H1 (cell line): Measurements from ENCODE around the gene LRRC9. TPM values are rescaled to one million over a fixed set of nuclear protein-coding genes. Genes with fewer than 3 reads are reported as not detected.

Source experiments
- CTCF ChIA-PET: fragments of 300-600 bp; sonication (Branson Sonifier 250); formaldehyde crosslinking; loops from one replicate; lab custom pipeline; 2021; ENCODE audit not compliant: partially characterized antibody; lab: Charles Lee
- POLR2A ChIA-PET: fragments of 300-600 bp; sonication (Branson Sonifier 250); formaldehyde crosslinking; loops from one replicate; lab custom pipeline; 2021; ENCODE audit warnings: inconsistent platforms; ENCODE audit not compliant: partially characterized antibody; lab: Charles Lee
- DNase-seq, 2 experiments: peaks; one replicate each; pipeline versions ENCODE4 v3.0.0 to v3.0.0-alpha.2; 2010 to 2022; ENCODE audit warnings: low spot score in 2 of 2, low read depth in 1 of 2, mixed read lengths in 1 of 2
- FAIRE-seq: peaks from 2 replicates; lab custom pipeline; 2011; peaks lifted over from hg19 to GRCh38; lab: Jason Lieb, UNC
- H2AFZ ChIP-seq: 2 replicates; pipeline ENCODE4 v1.8.1; 2012; ENCODE audit warnings: low read length, inconsistent platforms
- H2AK5ac ChIP-seq: 2 replicates; pipeline ENCODE4 v1.6.1; 2013; ENCODE audit warnings: low read depth, low read length
- H2BK120ac ChIP-seq: replicated peaks from 2 replicates; pipeline ENCODE3; 2013; ENCODE audit warnings: low read depth, low read length, inconsistent platforms
- H2BK12ac ChIP-seq: 2 replicates; pipeline ENCODE4 v1.6.1; 2013; ENCODE audit warnings: low read depth, low read length
- H2BK15ac ChIP-seq: 2 replicates; pipeline ENCODE4 v1.6.1; 2013; ENCODE audit warnings: low read length
- H2BK20ac ChIP-seq: 2 replicates; pipeline ENCODE4 v1.6.1; 2013; ENCODE audit warnings: low read length
- H2BK5ac ChIP-seq: 2 replicates; pipeline ENCODE4 v1.6.1; 2013; ENCODE audit warnings: low read depth, low read length
- H3K14ac ChIP-seq: 2 replicates; pipeline ENCODE4 v1.6.1; 2013; ENCODE audit warnings: inconsistent platforms; ENCODE audit not compliant: insufficient read length
- H3K18ac ChIP-seq: 2 replicates; pipeline ENCODE4 v1.6.1; 2013; ENCODE audit warnings: low read length; ENCODE audit errors: extremely low read depth
- H3K23ac ChIP-seq: 2 replicates; pipeline ENCODE4 v1.6.1; 2013; ENCODE audit warnings: inconsistent platforms; ENCODE audit not compliant: insufficient read length
- H3K23me2 ChIP-seq: 2 replicates; pipeline ENCODE4 v1.6.1; 2013; ENCODE audit warnings: low read depth, low read length
- H3K27ac ChIP-seq: 2 replicates; pipeline ENCODE4 v1.6.1; 2011; ENCODE audit warnings: low read depth, low read length, inconsistent platforms
- H3K27me3 ChIP-seq, 4 experiments: replicated peaks in 1 of 4; 1 replicate in 1 of 4; 2 replicates in 3 of 4; pipeline versions ENCODE4 v1.6.1 to v1.8.1; 2011 to 2013; ENCODE audit warnings: low read length in 3 of 4, mild to moderate bottlenecking in 3 of 4, inconsistent platforms in 2 of 4, mixed read lengths in 2 of 4, moderate library complexity in 1 of 4; ENCODE audit not compliant: control insufficient read depth in 3 of 4, insufficient read depth in 3 of 4; ENCODE audit errors: extremely low read depth in 1 of 4
- H3K36me3 ChIP-seq, 4 experiments: 2 replicates each; pipeline versions ENCODE4 v1.6.1 to v1.8.1; 2011 to 2013; ENCODE audit warnings: mild to moderate bottlenecking in 4 of 4, low read length in 3 of 4, moderate library complexity in 2 of 4, control low read depth in 1 of 4, inconsistent platforms in 1 of 4; ENCODE audit not compliant: insufficient read depth in 4 of 4, control insufficient read depth in 2 of 4
- H3K4ac ChIP-seq: replicated peaks from 2 replicates; pipeline ENCODE3; 2013; ENCODE audit warnings: low read length, low read depth, mixed read lengths, inconsistent platforms; ENCODE audit not compliant: insufficient read length
- H3K4me1 ChIP-seq, 4 experiments: replicated peaks in 1 of 4; 1 replicate in 1 of 4; 2 replicates in 3 of 4; pipeline versions ENCODE4 v1.6.1 to v1.8.1; 2011 to 2013; ENCODE audit warnings: low read length in 3 of 4, inconsistent platforms in 2 of 4, mixed read lengths in 1 of 4; ENCODE audit not compliant: insufficient read depth in 4 of 4, control insufficient read depth in 3 of 4
- H3K4me2 ChIP-seq, 2 experiments: 2 replicates each; pipeline versions ENCODE4 v1.6.1 to v1.8.1; 2011 to 2013; ENCODE audit warnings: low read depth in 2 of 2, low read length in 2 of 2, control low read depth in 1 of 2, inconsistent platforms in 1 of 2, mild to moderate bottlenecking in 1 of 2; ENCODE audit not compliant: insufficient read depth in 1 of 2
- H3K4me3 ChIP-seq, 4 experiments: fragments of 200-600, 300-600 bp in 1 of 4; sonication (generic), shearing (Covaris generic), sonication (Bioruptor Twin) in 1 of 4; 2 replicates each; pipeline versions ENCODE4 v1.5.1 to v1.8.1; 2011 to 2016; ENCODE audit warnings: low read length in 4 of 4, low read depth in 3 of 4, control low read depth in 2 of 4, inconsistent platforms in 2 of 4, mild to moderate bottlenecking in 2 of 4, mixed read lengths in 1 of 4, moderate library complexity in 1 of 4; ENCODE audit not compliant: insufficient read depth in 2 of 4; ENCODE audit errors: extremely low read depth in 1 of 4
- H3K56ac ChIP-seq: replicated peaks from 2 replicates; pipeline ENCODE3; 2013; ENCODE audit warnings: low read depth, mild to moderate bottlenecking, mixed read lengths, low read length, inconsistent platforms; ENCODE audit not compliant: insufficient read length
- H3K79me1 ChIP-seq: 2 replicates; pipeline ENCODE4 v1.6.1; 2013; ENCODE audit warnings: low read depth, low read length, control low read depth
- H3K79me2 ChIP-seq, 2 experiments: 2 replicates each; pipeline versions ENCODE4 v1.6.1 to v1.8.1; 2012 to 2013; ENCODE audit warnings: low read length in 2 of 2, mild to moderate bottlenecking in 2 of 2, inconsistent platforms in 1 of 2; ENCODE audit not compliant: insufficient read depth in 2 of 2, control insufficient read depth in 1 of 2
- H3K9ac ChIP-seq, 4 experiments: replicated peaks in 1 of 4; 1 replicate in 1 of 4; 2 replicates in 3 of 4; pipeline versions ENCODE4 v1.6.1 to v1.8.1; 2011 to 2013; ENCODE audit warnings: low read depth in 3 of 4, low read length in 3 of 4, control low read depth in 2 of 4, mild to moderate bottlenecking in 2 of 4, moderate library complexity in 2 of 4, inconsistent platforms in 1 of 4; ENCODE audit errors: extremely low read depth in 1 of 4
- H3K9me3 ChIP-seq, 2 experiments: 2 replicates each; pipeline versions ENCODE4 v1.6.1 to v1.8.1; 2012 to 2013; ENCODE audit warnings: mild to moderate bottlenecking in 2 of 2, moderate library complexity in 2 of 2, control low read depth in 1 of 2, inconsistent platforms in 1 of 2, low read depth in 1 of 2, low read length in 1 of 2, mixed read lengths in 1 of 2; ENCODE audit not compliant: insufficient read depth in 2 of 2
- H4K20me1 ChIP-seq, 2 experiments: replicated peaks in 1 of 2; 2 replicates each; pipeline versions ENCODE3 to v1.8.1; 2011 to 2013; ENCODE audit warnings: inconsistent platforms in 2 of 2, low read length in 2 of 2, mild to moderate bottlenecking in 1 of 2; ENCODE audit not compliant: insufficient read depth in 2 of 2, control insufficient read depth in 1 of 2
- H4K5ac ChIP-seq: 2 replicates; pipeline ENCODE4 v1.6.1; 2013; ENCODE audit warnings: low read length, low read depth, mixed read lengths, inconsistent platforms; ENCODE audit not compliant: insufficient read length
- H4K8ac ChIP-seq: 2 replicates; pipeline ENCODE4 v1.8.0; 2013; ENCODE audit warnings: mild to moderate bottlenecking, moderate library complexity, low read length, inconsistent platforms; ENCODE audit not compliant: insufficient read depth; ENCODE audit errors: extremely low read depth
- H4K91ac ChIP-seq: replicated peaks from 2 replicates; pipeline ENCODE3; 2013; ENCODE audit warnings: low read length, mixed read lengths, inconsistent platforms; ENCODE audit not compliant: insufficient read length
- BACH1 ChIP-seq: IDR thresholded peaks from 2 replicates; pipeline ENCODE4 v1.6.1; 2012; ENCODE audit warnings: low read length, improper control_type of control experiment
- EZH2 ChIP-seq: fragments of 200-600 bp; sonication (generic); IDR thresholded peaks from 2 replicates; pipeline ENCODE4 v1.7.1; 2012; ENCODE audit warnings: low read depth, mild to moderate bottlenecking, moderate library complexity, low read length, inconsistent platforms; ENCODE audit not compliant: severe bottlenecking
- RFX5 ChIP-seq: IDR thresholded peaks from 2 replicates; pipeline ENCODE4 v1.6.1; 2011; ENCODE audit warnings: low read depth, low read length, improper control_type of control experiment, borderline replicate concordance
- SUZ12 ChIP-seq: fragments of 200-600 bp; sonication (generic); IDR thresholded peaks from 2 replicates; pipeline ENCODE4 v1.6.1; 2012; ENCODE audit warnings: mild to moderate bottlenecking, inconsistent platforms, low read length, moderate library complexity, mixed read lengths
- WGBS, 2 experiments: shearing (Covaris generic) in 1 of 2; methylation state at CpG; one replicate each; pipeline versions ENCODE4 v1.1.6 to v1.1.7; 2013 to 2015; ENCODE audit warnings: low lambda C conversion rate in 2 of 2, mixed read lengths in 2 of 2, inconsistent platforms in 1 of 2, low coverage in 1 of 2, missing lambda C conversion rate in 1 of 2; ENCODE audit not compliant: insufficient replicate concordance in 2 of 2, insufficient coverage in 1 of 2, insufficient read length in 1 of 2; ENCODE audit errors: extremely low coverage in 1 of 2, missing lambda C conversion rate in 1 of 2; 5-methylcytosine and 5-hydroxymethylcytosine counted together
- polyA plus RNA-seq, 7 experiments: library from polyadenylated mRNA; depleted of rRNA in 3 of 7; stranded (reverse) in 5 of 7; unstranded in 2 of 7; fragments of >200 nt in 5 of 7; fragments of 200-250 nt in 2 of 7; gene quantifications; 1 replicate in 5 of 7; 2 replicates in 1 of 7; 4 replicates in 1 of 7; pipeline versions ENCODE4 v1.2.1 to v1.2.3, GENCODE V29; 2011 to 2013; ENCODE audit warnings: missing spikeins in 2 of 7, mixed read lengths in 2 of 7
- total RNA-seq: library from RNA; stranded (reverse); fragmentation: NEBNext Ultra II Directional; extraction: Animal tissue kit (Norgen Biotek cat#: 25700); gene quantifications from 2 replicates; pipeline ENCODE4 v1.2.1, GENCODE V29; 2021

Gene LRRC9
- total and polyA plus RNA-seq, 2 of the 8 experiments (the other 6 are each of a cell fraction or from before 2014, with no cell fraction given) = 0.12 to 0.84 TPM

DNA sequence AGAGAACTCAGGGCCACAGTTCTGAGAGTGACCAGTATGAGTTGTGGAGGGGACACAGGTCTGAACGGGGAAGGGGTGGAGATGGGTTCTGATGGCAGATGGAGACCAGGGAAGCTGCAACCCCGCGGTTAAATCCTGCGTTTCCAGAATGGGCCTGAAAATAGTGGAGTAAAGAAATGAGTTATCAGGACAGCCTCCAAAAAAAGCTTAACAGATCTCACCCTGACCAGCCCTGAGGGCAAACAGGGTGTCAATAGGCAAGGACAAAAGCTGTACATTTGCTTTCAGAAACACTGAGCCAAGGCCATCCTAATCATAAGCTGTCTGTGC, 48.8 kb upstream of the LRRC9 start:
- Histone ChIP-seq H3K56ac (no peak overlapping the region), H3K4ac (no peak overlapping the region), H3K4me1 (peaks cover 0 to 9% (median 2%) of the 10 kb centered on the region in 4 experiments; a peak in 3 of 7 replicates), H3K23me2 (peaks cover 8% of the 10 kb centered on the region; the same call in 1 of the 2 replicates), H2AK5ac (no peak overlapping the region), H3K18ac (no peak overlapping the region), H3K14ac (no peak overlapping the region), H4K20me1 (peaks cover 0 to 2% of the 10 kb centered on the region in 2 experiments), H2BK5ac (no peak overlapping the region), H3K79me2 (no peaks in the 10 kb centered on the region), H4K5ac (no peak overlapping the region), H4K91ac (no peak overlapping the region), H3K27ac (no peak overlapping the region), H3K27me3 (peaks cover 2 to 34% (median 28%) of the 10 kb centered on the region in 4 experiments), H2BK12ac (no peak overlapping the region), H3K23ac (no peak overlapping the region), H3K79me1 (no peaks in the 10 kb centered on the region), H3K4me3 (peak overlapping the region; percentile 46 to 64 (median 57); a peak in 7 of 8 replicates), H3K9ac (peak overlapping the region in 1 of 4 experiments; percentile 50; a peak in 1 of 7 replicates), H2BK15ac (no peak overlapping the region), H4K8ac (no peak overlapping the region), H2BK20ac (no peak overlapping the region), H2BK120ac (no peak overlapping the region), H3K4me2 (peak overlapping the region; percentile 89 to 93), H3K9me3 (no peaks in the 10 kb centered on the region), H3K36me3 (no peaks in the 10 kb centered on the region), H2AFZ (peak overlapping the region; percentile 99)
- WGBS, 2 experiments = 13% methylated on average over 4 of the region's 4 CpGs; no CpG with 5 or more reads in 1 of the 2 experiments
- DNase-seq (no peak), FAIRE-seq (no peak)
- POLR2A ChIA-PET = interaction anchor here (1.3 kb wide), 1 partner anchor 11 kb away, joined by 3 read pairs; no protein-coding TSS in a partner anchor
- CTCF ChIA-PET = interaction anchor here (0.5 to 1.8 kb wide), 12 partner anchors 8 to 239 kb away, joined by 3 to 6 read pairs (median 3); no protein-coding TSS in a partner anchor
- TF ChIP-seq BACH1 (no peak), EZH2 (peak; percentile 41), RFX5 (no peak), SUZ12 (peak; percentile 48; the same call in 1 of the 2 replicates)
